MV-4-11 (cell line): Measurements from ENCODE around the gene WDR81.
A peak's percentile ranks its signal among the peaks of the same experiment; 100 is the strongest.
"Not testable (repeated sequence)": the region's sequence is repeated elsewhere in the genome, so short reads cannot be mapped to it uniquely, and the experiment has no call there.

Experiments used
- DNase-seq: peaks from one replicate; lab custom pipeline; 2025; lab: John Stamatoyannopoulos, UW

WDR81 gene

DNA sequence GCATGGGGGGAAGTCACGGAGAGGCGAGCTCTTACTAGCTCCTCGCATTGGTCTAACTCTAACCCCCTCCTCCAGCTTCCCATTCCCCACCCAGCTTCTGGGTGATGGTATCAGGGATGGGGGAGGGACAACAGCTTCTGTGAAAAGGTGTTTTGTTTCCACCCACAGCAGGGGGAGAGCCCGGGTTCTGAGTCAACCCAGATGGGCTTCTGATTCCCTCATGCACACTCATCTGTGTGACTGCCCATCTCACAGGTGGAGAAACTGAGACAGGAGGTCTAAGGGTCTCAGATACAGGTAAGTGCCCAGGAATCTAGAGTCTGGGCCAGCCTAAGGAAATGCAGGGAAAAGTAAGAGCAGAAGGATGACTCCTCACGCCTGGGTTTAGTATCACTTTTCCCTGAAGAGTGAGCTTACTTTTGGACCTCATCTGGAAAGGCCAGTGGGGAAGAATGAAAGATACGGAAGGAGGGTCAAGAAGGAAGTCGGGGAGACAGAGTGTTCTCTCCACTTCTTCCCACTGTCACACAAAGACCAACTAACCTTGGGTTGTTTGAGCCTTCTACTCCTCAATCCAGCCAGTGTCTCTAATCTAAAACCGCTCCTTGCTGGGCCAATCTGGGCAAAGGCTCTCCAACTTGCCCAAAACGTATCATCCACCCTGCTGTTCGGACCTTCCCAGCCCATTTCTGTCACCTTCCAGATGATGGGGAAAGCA lies 11.2 kb upstream of the WDR81 start:
- DNase-seq: no peak

- no peak for DNase-seq
Measured at GRCh38 chr17:1713878-1714426, 10.6 kb upstream of the WDR81 start.

DNA sequence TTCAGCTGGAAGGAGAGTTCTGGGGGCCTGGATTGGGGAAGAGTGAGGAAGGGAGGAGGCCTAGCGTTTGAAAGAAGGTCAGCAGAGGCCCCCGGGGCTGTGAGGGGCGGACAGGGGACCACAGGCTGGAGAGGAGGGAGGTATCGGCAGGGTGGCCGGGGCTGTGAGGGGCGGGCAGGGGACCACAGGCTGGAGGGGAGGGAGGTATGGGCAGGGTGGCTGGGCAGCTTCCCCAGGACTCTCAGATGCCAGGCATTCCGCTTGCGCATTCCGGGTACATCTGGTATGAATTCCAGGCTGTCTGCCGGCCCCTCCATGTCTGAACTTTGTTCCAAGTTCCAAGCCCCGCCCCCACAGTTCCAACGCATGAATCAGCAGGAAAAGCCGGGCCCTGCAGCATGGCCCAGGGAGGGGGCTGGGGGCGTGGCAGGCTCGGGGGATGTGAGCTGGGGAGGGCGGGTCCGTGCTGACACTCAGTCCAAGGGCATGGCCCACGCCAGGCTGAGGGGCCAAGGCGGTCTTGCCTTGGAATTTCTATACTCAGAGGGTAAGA lies 10.0 kb upstream of the WDR81 start:
- DNase-seq: no peak

GRCh38 chr17:1714980-1715802 lies 9.3 kb upstream of the WDR81 start:
- DNase-seq: no peak

DNA sequence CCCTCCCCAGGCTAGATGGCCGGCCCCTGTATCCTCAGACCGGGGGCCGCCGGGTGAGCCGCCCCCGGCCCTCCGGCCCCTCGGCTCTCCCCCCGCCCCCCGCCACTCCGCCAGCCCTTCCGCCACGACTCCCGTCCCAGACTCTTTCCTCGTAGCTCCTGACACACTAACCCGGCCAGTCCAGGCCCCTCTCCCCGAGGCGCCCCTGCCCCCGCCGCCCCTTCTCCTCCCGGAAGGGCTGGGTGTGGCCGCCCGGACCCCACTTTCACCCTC lies 8.8 kb upstream of the WDR81 start:
- DNase-seq: no peak

DNA sequence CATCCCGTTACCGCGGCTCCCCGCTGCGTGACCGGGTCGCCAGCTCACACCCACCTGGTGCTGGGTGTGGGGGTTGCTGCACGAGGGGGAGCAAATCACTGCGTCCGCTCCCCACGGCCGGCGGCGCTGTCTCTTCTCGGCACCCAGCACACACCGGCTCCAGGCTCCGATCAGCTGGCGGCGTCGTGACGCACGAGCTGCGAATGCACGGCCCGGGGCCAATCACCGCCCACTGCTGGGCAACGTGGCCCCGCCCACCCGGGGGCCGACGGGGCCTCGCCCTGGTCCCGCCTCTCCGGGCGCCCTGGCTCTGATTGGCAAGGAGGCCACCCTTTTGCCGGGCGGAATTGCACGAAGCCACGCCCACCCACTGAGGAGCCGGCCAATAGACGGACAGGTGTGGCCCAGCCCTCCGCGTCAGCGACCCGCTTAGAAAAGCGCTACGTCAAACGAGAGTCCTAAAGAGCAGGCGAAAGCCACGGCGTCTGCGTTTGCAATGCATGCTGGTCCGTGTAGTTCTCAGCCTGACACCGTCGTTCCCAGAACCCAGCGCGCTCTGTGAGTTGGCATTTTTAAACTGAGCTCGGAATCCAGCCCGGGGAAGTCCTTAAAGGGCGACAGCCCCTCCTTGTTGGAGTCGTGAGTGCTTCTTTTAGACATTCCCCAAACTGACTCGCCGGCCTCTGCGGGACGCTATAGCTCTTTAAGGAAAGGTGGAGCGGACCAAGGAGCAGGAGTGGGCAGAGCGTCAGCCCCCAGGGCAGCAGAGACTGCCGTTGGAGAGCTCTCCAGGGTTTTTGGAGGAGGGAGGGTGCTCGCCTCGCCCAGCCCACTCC lies 8.2 kb upstream of the WDR81 start:
- peak; percentile 100 for DNase-seq

DNA sequence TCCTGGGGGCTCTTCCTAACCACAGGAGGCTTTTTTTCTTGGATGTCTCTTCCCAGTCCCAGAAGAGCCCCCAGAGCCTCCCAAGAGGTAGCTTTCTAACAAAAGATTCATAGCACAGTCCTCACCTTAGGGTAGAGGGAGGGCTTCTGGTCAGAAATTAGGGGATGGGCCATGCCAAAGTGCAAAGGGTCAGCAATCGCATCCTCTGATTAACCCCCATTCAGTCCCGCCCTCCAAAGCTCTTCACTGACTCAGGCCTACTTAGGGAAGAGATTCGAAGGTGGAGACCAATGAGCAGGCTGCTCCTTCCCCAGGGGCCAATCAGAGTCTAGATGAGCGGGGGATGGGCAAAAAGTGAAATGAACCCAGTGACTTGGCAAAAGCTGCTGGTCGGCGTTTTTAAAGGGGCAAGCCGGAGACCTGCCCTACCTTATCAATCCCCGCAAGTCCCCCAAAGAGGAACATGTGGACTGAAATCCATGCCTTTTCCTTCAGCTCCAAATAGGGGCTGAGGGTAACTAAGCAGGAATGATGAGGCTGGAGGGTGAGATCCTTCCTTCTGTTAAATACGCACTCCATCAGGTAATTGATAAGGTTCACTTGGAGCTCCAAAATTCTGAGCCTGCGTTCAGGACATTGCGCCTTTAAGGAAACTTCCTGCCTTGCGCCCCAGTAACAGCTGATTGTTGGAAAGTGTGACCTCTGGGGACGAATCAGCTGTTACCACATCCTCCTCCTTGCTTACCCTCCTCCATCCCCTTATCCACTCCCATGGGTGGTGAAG lies 7.4 kb upstream of the WDR81 start:
- peak; percentile 98 for DNase-seq

GRCh38 chr17:1718362-1719165 lies 5.9 kb upstream of the WDR81 start:
- DNase-seq: no peak

DNA sequence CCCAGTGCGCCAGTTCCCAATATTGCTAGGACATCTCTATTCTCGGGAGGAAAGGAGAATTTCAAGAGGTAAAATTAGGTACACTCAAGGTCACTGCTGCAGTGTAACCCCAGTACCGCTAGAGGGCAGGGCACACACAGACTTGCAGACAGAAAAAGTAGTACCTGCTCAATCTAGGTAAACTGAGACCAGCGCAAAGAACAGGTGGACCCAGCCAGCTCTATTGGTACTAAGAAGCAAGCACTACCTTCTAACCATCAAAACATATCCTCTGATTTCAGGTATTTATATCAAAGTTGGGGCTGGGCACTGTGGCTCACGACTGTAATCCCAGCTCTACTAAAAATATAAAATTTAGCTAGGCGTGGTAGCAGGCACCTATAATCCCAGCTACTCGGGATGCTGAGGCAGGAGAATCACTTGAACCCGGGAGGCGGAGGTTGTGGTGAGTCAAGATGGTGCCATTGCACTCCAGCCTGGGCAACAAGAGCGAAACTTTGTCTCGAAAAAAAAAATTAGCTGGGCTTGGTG lies 3.6 kb upstream of the WDR81 start:
- DNase-seq: peak; percentile 31

GRCh38 chr17:1722022-1722421 lies 2.5 kb upstream of the WDR81 start:
- not testable (repeated sequence) for DNase-seq

- no peak for DNase-seq
Measured at GRCh38 chr17:1724869-1725641, 551 bp downstream of the WDR81 start.

- no peak for DNase-seq
Measured at GRCh38 chr17:1725642-1726511, 1.4 kb downstream of the WDR81 start.

GRCh38 chr17:1726626-1727257 lies 2.2 kb downstream of the WDR81 start:
- DNase-seq: no peak

- no peak for DNase-seq
Measured at GRCh38 chr17:1727258-1727789, 2.8 kb downstream of the WDR81 start.

DNA sequence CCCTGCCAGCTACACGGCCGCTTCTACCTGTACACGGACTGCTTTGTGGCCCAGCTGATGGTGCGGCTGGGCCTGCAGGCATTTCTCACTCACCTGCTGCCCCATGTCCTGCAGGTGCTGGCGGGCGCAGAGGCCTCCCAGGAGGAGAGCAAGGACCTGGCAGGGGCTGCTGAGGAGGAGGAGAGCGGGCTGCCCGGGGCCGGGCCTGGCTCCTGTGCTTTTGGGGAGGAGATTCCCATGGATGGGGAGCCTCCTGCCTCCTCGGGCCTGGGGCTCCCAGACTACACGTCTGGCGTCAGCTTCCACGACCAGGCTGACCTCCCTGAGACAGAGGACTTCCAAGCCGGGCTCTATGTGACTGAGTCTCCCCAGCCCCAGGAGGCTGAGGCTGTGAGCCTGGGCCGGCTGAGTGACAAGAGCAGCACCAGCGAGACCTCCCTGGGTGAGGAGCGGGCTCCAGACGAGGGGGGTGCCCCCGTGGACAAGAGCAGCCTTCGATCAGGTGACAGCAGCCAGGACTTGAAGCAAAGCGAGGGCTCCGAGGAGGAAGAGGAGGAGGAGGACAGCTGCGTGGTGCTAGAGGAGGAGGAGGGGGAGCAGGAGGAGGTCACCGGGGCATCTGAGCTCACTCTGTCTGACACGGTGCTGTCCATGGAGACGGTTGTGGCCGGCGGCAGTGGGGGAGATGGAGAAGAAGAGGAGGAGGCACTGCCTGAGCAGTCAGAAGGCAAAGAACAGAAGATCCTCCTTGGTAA lies 3.5 kb downstream of the WDR81 start:
- no peak for DNase-seq

- no peak for DNase-seq
Measured at GRCh38 chr17:1729966-1730325, 5.4 kb downstream of the WDR81 start.
